ENCODE data around the gene VNN1. TPM values are rescaled to one million over a fixed set of nuclear protein-coding genes. Genes with fewer than 3 reads are reported as not detected.

VNN1 gene
- total and polyA plus RNA-seq, 2 donors (not counting 3 experiments of a cell fraction or from before 2014, with no cell fraction given): not detected

DNA sequence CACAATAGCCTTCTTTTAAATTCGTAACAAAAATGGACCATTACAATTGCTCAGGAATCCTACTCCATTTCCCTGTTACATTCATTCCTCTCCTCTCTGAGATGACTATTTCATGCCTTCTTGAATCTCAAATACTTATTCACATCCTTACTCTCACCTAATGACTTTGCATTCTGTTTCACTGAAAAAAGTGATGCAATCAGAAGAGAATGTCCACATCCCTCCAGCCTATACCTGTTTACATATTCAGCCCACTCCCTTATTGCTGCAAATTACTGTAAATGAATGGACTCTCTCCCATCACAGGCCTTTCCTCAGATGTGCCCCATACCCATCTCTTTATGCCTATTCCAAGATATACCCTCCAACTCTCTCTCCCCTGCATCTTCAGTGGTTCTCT, 63.4 kb downstream of the VNN1 start:
- FAIRE-seq: no peak
- Histone ChIP-seq H3K36me3 (ENCODE audit: control insufficient read depth in 2 of 2, extremely low read depth in 1 of 2, insufficient read depth in 2 of 2, low read length in 2 of 2) (no peaks in the 10 kb centered on the region), H4K20me1 (replicated peaks; ENCODE audit: control insufficient read depth, extremely low read depth, insufficient read depth, low read length) (no peaks in the 10 kb centered on the region), H3K9ac (replicated peaks; ENCODE audit: extremely low read depth, insufficient read depth, low read length) (no peak overlapping the region), H3K9me1 (replicated peaks; ENCODE audit: control insufficient read depth, extremely low read depth, insufficient read depth, low read length) (no peaks in the 10 kb centered on the region), H3K27ac (ENCODE audit: insufficient read depth, low read depth, low read length) (no peak overlapping the region), H3K27me3 (ENCODE audit: control insufficient read depth in 2 of 2, insufficient read depth in 2 of 2, low read length in 2 of 2) (no peaks in the 10 kb centered on the region), H2AFZ (ENCODE audit: low read depth, low read length) (no peak overlapping the region), H3K4me2 (ENCODE audit: insufficient read depth, low read length) (no peak overlapping the region), H3K4me3 (replicated peaks in 1 of 3; ENCODE audit: insufficient read depth in 1 of 3, low read depth in 1 of 3, low read length in 3 of 3) (no peak overlapping the region), H3K4me1 (ENCODE audit: control insufficient read depth, extremely low read depth, insufficient read depth, low read length) (no peaks in the 10 kb centered on the region), H3K9me3 (replicated peaks; ENCODE audit: control insufficient read depth, insufficient read depth, low read length) (no peaks in the 10 kb centered on the region), H3K79me2 (ENCODE audit: control insufficient read depth, insufficient read depth, low read length) (no peaks in the 10 kb centered on the region)
- ChIA-PET CTCF (no interaction called here), POLR2A (no interaction called here)
- intact Hi-C loops (cut with micrococcal nuclease): no loop called here
- TF ChIP-seq EZH2 (IDR thresholded peaks at IDR 0.05; ENCODE audit: borderline replicate concordance, low read depth, low read length, severe bottlenecking) (no peak), MYC (IDR thresholded peaks at IDR 0.05; ENCODE audit: low read depth, low read length) (no peak), FOS (IDR thresholded peaks at IDR 0.05; ENCODE audit: borderline replicate concordance, insufficient read depth, low read length) (no peak), GATA2 (IDR thresholded peaks at IDR 0.05; ENCODE audit: insufficient read depth, insufficient read length, low read depth, low read length) (no peak), POLR2AphosphoS5 (IDR thresholded peaks at IDR 0.05; ENCODE audit: insufficient read depth, low read depth, low read length) (no peak), JUN (IDR thresholded peaks at IDR 0.05; ENCODE audit: borderline replicate concordance, insufficient read depth, insufficient read length, low read depth) (no peak), POLR2A (IDR thresholded peaks at IDR 0.05; ENCODE audit: low read depth, low read length) (no peak)
- TF ChIP-seq, protein P1, sequence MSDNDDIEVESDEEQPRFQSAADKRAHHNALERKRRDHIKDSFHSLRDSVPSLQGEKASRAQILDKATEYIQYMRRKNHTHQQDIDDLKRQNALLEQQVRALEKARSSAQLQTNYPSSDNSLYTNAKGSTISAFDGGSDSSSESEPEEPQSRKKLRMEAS (IDR thresholded peaks at IDR 0.05; ENCODE audit: insufficient read depth, insufficient read length): no peak
- TF ChIP-seq, protein P2, sequence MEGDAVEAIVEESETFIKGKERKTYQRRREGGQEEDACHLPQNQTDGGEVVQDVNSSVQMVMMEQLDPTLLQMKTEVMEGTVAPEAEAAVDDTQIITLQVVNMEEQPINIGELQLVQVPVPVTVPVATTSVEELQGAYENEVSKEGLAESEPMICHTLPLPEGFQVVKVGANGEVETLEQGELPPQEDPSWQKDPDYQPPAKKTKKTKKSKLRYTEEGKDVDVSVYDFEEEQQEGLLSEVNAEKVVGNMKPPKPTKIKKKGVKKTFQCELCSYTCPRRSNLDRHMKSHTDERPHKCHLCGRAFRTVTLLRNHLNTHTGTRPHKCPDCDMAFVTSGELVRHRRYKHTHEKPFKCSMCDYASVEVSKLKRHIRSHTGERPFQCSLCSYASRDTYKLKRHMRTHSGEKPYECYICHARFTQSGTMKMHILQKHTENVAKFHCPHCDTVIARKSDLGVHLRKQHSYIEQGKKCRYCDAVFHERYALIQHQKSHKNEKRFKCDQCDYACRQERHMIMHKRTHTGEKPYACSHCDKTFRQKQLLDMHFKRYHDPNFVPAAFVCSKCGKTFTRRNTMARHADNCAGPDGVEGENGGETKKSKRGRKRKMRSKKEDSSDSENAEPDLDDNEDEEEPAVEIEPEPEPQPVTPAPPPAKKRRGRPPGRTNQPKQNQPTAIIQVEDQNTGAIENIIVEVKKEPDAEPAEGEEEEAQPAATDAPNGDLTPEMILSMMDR (IDR thresholded peaks at IDR 0.05; ENCODE audit: extremely low read depth in 1 of 2, insufficient read depth in 1 of 2, low read depth in 1 of 2, low read length in 2 of 2): no peak
- BruUV-seq (replicated peaks): no TSS peak
- DNase-seq (ENCODE audit: low read depth, low spot score): no peak
- dilution Hi-C loops (cut with MboI; ENCODE audit: extremely low pct_ligation_motif_present, low sequenced_read_pairs): no loop called here

All from endothelial cell of umbilical vein (primary cell).